Measurements from ENCODE around the gene MS4A18.

MS4A18 gene

DNA sequence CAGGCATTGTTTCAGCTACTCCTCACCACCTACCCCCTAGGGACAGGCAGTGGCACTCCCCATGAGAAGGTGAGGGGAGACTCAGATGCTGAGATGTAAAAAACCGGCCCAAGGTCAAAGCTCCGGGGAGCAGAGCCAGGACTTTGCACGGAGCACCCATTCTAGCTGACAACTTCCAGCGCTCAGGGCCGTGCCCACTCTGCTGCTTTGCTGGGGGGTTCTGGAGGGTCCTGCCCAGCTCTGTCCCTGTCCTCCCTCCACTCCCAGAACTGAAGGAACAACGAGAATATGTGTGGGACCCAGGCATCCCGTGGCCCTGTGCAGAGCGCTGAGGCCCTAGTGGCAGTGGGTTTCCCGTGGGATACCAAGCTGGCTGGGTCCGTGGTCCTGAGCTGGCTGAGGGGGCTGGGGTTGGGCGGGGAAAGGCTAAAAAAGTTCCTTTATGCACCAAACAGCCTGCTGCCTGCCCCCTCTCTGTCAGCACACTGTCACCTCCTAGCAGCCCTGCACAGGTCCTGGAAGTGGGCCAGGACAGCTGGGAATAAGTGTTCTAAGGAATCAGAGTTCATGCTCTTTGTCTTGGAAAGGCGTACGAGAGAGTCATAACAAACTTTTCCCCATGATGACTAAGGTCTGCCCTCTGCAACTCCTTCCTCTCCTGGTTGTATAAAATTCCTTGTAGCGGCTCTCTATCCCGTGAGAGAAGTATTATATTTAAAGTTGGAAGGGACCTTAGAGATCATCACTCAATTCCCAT is 62.5 kb downstream of the MS4A18 start:
- DNase-seq (ENCODE audit: low read depth in 2 of 2): no peak

DNA sequence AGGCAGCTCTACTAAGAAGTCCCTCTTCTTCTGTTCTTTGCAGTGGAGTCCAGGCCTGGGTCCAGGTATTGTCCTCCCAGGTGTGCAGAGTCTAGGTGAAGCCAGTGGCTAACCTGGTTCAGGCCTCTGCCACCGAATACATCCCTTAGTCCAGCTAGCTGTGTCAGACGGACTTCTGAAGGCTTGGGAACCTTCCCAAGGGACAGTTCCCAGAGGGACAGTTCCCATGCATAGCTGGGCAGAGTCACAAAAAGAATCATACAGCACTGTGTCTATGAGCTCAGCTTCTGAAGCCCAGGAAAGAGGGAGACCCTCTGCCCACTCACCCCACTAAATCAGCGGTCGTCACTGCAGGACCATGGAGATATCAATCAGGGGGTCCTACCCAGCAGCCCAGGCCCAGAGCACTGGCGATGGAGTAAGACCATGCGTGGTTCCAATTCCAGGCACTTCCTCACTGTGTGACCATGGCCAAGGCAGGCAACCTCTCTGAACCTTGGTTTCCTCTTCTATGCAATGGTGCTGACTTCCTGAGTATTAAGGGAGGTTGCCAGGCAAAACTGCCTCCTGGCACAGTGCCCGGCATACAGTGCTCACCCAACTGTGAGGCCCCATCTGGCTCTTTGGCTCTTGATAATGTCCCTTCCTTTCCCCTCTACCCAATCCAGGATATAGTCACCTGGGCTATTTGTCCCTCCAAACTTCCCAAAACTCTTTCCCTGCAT is 64.0 kb downstream of the MS4A18 start:
- DNase-seq (ENCODE audit: low read depth in 2 of 2): no peak

DNA sequence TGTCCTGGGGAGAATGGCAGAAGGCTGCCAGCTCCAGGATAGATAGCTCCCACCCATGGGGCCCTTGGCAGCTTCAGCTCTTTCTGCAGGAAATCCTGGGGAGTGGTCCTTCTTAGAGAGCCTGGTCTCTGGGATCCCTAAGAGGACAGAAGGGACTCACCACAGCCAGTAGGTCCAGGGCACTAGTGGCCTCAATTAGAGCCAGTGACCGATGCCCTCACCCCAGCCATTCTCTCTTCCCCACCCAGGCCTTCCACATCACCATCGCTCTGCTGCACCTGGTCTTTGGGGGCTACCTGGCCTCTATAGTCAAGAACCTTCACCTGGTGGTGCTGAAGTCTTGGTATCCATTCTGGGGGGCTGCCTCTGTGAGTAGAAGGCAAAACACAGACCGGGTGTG is 66.2 kb downstream of the MS4A18 start:
- no peak for DNase-seq (ENCODE audit: low read depth in 2 of 2)

DNA sequence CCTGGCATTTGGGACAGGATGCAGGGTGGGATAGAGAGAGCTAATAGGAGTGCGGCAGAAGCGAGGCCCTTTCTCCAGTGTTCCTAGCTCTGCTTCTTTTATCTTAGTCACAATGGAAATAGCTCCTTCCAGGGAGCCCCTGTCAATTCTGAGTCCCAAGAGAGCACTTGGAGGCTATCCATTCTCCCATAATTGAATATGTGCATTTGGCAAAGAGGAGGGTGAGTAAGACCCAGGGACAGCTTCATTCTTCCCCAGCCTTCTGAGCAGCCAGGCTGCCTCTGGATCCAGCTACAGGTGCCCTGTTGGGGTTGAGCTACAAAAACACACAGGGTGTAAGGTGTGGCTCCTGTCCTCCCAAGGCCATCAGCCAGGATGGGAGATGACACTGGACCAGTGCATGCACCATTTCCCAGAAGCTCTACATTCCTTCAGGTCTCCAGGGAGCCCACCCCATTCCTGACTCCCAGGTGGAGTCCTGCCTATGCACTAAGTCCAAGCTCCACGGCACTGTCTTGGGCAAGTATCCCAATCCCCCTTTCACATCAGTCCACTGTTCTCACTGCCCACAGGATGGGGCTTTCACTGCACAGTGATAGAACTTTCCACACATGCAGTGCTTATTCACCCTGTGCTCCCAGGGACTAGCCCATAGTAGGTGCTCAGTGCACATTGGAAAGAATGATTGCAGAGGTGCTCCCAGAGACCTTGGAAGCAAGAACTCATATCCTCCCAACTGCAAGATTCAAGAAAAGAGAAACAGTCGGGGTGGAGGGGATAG is 66.8 kb downstream of the MS4A18 start:
- DNase-seq (ENCODE audit: low read depth in 2 of 2): no peak

- DNase-seq (ENCODE audit: low read depth in 2 of 2): no peak
These were observed 68.0 kb downstream of the MS4A18 start for GRCh38 chr11:60792521-60792920.
